C4-2B (cell line): ENCODE data around the gene DGCR8.

Source experiments
- CTCF ChIP-seq: fragments of 450-650 bp; conservative IDR thresholded peaks from 2 replicates; pipeline ENCODE4 v1.5.1; 2017; ENCODE audit warnings: mild to moderate bottlenecking
- ZFX ChIP-seq: fragments of 450-650 bp; IDR thresholded peaks from 2 replicates; pipeline ENCODE4 v1.6.1; 2017

GRCh38 chr22:20153945-20154344, 73.9 kb downstream of the DGCR8 start:
- TF ChIP-seq CTCF (no peak), ZFX (no peak)
